Ovary (tissue), 3 donors: Measurements from ENCODE around the gene RNF11.

Source experiments
- CTCF ChIP-seq, 3 donors: fragments of 450-650 bp in 2 of 3; fragments of 200-600 bp in 1 of 3; IDR thresholded peaks; one replicate each; pipeline versions ENCODE4 v1.5.1 to v1.8.0; 2016 to 2022; ENCODE audit warnings: antibody characterized with exemption in 3 of 3, mild to moderate bottlenecking in 1 of 3
- EP300 ChIP-seq: sonication (generic); formaldehyde crosslinking; IDR thresholded peaks from one replicate; pipeline ENCODE4 v1.6.1; 2017; ENCODE audit warnings: antibody characterized with exemption
- POLR2A ChIP-seq: fragments of 450-650 bp; IDR thresholded peaks from one replicate; pipeline ENCODE4 v1.6.1; 2017; ENCODE audit warnings: antibody characterized with exemption, mild to moderate bottlenecking, moderate library complexity
- donor health status: DM: no; HTN: no; CAD: no.

GRCh38 chr1:51313268-51313852, 77.3 kb downstream of the RNF11 start:
- TF ChIP-seq CTCF (IDR thresholded peaks at IDR 0.05) (no peak), POLR2A (no peak), EP300 (no peak)
